Renal cortical epithelial cell (primary cell): ENCODE measurements around the gene CD3E. TPM values are rescaled to one million over a fixed set of nuclear protein-coding genes. Genes with fewer than 3 reads are reported as not detected.
A peak's percentile ranks its signal among the peaks of the same experiment; 100 is the strongest.

Experiments
- DNase-seq: peaks from one replicate; pipeline ENCODE4 v3.0.0-alpha.2; 2011; ENCODE audit warnings: low read depth
- total RNA-seq: library from RNA; depleted of rRNA; stranded (reverse); fragments of >200 nt; gene quantifications from 2 replicates; pipeline ENCODE4 v1.2.3, GENCODE V29; 2014

Gene CD3E
- not detected in 2 replicates for total RNA-seq

DNA sequence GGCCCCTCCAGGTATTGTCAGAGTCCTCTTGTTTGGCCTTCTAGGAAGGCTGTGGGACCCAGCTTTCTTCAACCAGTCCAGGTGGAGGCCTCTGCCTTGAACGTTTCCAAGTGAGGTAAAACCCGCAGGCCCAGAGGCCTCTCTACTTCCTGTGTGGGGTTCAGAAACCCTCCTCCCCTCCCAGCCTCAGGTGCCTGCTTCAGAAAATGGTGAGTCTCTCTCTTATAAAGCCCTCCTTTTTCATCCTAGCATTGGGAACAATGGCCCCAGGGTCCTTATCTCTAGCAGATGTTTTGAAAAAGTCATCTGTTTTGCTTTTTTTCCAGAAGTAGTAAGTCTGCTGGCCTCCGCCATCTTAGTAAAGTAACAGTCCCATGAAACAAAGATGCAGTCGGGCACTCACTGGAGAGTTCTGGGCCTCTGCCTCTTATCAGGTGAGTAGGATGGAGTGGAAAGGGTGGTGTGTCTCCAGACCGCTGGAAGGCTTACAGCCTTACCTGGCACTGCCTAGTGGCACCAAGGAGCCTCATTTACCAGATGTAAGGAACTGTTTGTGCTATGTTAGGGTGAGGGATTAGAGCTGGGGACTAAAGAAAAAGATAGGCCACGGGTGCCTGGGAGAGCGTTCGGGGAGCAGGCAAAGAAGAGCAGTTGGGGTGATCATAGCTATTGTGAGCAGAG lies at the start of gene CD3E:
TSS of gene CD3E (plus strand) at position 163 of the 681 bp plus-strand sequence. CDS start at position 386, 223 bp downstream.
- DNase-seq: no peak

DNA sequence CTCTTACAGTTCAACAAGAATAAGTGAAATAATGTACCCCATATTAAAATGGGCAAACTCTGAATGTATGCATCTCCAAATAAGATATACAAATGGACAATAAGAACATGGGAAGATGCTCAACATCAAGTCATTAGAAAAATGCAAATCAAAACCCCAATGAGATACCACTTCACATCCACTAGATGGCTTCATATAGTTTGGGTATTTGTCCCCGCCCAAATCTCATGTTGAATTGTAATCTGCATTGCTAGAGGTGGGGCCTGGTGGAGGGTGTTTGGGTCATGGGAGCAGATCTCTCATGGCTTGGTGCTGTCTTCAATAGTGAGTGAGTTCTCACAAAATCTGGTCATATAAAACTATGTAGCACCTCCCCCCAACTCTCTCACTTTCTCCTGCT lies 46.1 kb upstream of the CD3E start:
- no peak for DNase-seq

DNA sequence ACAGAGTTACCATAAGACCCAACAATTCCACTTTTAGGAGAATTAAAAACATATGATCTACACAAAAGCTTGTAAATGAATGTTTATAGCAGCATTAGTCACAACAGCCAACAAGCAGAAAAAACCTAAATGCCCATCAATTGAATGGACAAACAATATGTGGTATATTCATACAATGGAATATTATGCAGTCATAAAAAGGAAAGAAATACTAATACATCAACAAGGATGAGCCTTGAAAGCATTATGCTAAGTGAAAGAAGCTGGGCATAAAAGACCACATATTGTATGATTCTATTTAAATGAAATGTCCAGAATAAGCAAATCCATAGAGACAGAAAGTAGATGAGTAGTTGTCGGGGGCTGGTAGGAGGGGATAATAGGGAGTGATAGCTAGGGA lies 45.4 kb upstream of the CD3E start:
- DNase-seq: no peak

GRCh38 chr11:118260353-118260752 lies 44.2 kb upstream of the CD3E start:
- no peak for DNase-seq

DNA sequence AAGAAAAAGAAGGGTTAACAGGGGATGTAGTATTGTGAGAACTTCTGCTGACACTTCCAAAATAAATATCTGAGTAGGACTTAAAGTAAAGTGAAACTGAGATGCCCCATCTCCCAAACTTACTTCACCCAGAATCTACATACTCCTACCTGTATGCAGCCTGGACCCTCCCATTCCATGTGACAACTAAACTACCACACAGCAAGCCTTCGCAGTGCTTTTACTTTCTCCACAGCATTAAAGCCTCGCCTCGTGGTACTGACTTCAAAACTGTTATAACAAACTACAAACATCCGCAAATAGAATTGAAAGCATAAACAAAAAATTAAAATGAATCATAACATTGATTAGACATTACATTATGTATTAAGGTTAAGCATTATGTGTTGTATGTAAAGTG lies 41.4 kb upstream of the CD3E start:
- no peak for DNase-seq

- peak; percentile 66 for DNase-seq
Measured at GRCh38 chr11:118263695-118264568, 40.6 kb upstream of the CD3E start, which contains the start of gene MPZL2. Gene MPZL2, minus strand, starts transcription at chr11:118264297. Its CDS starts 144 bp downstream, at chr11:118264153.

DNA sequence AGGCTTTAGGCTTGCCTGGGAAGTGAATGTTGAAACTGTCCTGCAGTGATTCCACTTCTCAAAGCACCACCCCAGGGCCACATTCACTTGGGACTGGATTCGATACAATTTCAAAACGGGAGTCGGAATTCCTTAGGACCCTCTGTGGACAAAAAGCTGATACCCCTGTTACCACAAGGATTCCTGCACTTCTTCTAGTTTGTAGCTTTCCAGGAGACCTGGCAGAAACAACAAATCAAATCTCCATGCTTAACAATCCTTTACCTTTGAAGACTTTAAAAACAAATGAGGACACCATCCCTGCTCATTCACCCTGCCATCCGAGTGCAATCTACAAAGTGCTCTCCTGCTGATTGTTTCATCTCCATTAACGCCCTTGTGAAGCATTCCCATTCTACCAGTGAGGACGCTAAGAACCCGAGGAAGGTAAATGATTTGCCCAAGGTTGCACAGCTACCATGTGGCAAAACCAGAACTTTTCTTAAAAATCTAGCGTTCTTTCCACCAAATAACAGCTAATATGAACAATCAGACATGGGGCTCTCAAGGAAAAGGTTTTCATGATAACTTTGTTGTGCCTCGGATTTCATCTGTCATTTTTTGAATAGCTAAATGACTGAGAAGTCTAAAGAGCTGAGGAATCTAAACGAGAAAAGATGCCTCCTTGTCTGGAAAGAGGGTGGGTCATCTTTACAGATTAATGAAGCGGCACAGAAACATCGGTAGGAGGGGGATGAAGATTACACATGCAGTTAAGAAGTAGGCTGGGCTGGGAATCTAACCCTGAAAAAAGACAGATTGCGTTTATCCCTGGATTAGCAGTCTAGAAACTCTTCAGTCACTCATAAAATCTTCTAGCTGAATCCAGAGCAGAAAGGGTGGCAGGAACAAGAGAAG lies 39.7 kb upstream of the CD3E start:
- DNase-seq: peak; percentile 67

GRCh38 chr11:118265954-118266353 lies 38.6 kb upstream of the CD3E start:
- DNase-seq: peak; percentile 65

DNA sequence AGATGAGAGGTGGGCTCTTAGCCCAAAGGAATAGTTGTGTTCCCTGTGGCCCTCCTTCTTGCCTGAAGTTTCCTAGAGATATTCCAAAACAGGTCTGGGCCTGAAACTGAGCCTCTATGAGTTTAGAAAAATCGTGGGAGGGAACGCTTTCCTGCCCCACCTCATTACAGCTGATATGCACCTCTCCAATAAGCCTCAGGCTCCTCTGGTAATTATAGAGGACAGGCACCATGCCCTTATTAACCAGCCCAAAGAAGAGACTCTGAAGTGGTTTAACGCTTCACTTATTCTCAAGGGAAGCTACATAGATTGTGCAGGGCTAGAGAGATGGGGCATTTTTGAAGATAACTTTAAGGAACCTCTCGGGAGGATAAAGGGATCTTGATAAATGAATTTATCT lies 37.0 kb upstream of the CD3E start:
- no peak for DNase-seq

DNA sequence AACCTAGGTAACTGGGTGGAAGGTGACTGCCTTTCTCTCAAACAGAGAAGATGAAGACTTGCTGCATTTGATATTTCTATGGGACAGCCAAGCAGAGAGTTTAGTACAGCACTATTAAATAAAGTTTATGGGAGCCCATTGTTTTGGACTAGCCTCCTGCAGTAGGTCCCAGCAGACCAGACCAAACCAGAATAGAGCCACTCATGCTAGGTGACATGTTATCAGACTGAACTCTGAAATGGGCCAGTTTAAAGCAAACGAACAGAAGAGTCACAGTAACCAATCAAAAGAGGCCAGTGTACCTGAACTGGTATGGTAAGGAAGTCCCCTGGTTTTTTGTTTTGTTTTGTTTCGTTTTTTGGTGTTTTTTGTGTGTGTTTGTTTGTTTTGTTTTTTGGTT lies 32.5 kb upstream of the CD3E start:
- no peak for DNase-seq

GRCh38 chr11:118274186-118274585 lies 30.3 kb upstream of the CD3E start:
- DNase-seq: peak; percentile 82

- DNase-seq: peak; percentile 50
Measured at GRCh38 chr11:118275176-118275575, 29.4 kb upstream of the CD3E start.

DNA sequence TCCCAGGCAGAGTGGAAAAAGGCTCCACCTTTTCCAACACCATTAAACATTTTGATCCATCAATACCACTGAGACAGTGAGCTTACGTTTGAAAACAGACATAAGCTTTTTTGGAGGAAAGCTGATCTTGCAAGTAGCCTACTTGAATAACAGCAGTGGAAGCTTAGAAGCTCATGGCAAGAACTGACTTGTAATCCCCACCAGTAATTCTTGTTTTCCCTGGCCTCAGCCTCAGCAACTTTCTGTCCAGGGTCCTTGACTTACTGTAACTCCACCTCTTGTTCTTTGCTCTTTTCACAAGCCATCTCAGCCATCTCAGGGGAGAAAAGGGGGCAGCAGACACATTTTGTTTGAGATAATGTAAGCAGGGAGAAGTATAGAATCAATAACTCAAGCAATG lies 28.1 kb upstream of the CD3E start:
- DNase-seq: no peak

- DNase-seq: peak; percentile 82
Measured at GRCh38 chr11:118277312-118277711, 27.2 kb upstream of the CD3E start.

GRCh38 chr11:118281284-118281683 lies 23.2 kb upstream of the CD3E start:
- DNase-seq: peak; percentile 33

DNA sequence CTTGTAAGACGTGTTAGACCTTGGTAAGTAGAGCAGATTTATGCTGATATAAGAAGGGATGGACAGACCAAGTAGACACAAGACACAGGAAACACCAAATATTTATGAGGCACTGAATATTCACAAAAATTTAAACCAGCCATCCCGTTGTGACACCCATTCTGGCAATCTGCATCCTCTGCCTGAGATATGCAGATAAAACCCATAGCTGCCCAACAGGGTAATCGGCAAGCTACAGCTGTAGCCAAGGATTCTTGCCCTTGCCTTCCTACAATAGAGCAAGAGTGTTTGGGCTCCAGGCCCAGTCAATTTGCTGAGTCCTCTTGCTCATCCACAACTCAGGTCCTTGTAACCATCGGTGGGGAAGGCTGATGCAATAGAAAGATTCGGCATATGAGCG lies 21.9 kb upstream of the CD3E start:
- no peak for DNase-seq

DNA sequence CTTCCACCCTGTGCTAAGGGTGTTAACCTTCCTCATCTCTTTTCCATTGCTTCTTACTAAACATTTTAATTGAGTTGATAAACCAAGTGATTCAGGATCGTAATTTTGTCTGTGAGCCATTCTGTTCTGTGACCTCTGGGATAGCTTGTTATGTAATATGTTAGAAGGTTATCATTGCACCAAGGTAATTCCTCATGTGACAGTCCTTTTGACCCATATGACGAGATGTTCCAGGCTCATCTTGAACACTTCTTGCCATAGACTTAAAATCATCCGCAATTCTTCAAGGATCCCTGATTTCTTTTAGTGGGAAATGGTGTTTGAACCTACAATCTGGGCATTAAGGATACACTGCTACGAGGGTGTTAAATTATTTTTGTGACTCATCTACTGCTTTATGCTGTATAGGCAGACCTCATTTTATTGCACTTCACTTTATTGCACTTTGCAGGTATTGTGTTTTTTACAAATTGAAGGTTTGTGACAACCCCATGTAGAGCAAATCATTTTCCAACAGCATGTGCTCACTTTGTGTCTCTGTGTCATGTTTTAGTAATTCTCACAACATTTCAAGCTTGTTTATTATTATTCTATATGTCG lies 21.4 kb upstream of the CD3E start:
- DNase-seq: no peak

DNA sequence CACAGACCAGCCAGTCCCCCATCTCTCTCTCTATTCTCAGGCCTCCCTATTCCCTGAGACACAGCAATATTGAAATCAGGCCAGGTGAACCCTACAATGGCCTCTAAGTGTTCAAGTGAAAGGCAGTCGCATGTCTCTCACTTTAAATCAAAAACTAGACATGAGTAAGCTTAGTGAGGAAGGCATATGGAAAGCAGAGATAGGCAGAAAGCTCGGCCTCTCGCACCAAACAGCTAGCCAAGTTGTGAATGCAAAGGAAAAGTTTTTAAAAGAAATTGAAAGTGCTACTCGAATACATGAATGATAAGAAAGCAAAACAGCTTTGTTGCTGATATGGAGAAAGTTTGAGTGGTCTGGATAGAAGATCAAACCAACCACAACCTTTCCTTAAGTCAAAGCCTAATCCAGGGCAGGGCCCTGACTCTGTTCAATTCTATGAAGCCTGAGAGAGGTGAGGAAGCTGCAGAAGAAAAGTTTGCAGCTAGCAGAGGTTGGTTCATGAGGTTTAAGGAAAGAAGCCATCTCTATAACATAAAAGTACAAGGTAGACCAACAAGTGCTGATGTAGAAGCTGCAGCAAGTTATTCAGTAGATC lies 20.7 kb upstream of the CD3E start:
- no peak for DNase-seq

DNA sequence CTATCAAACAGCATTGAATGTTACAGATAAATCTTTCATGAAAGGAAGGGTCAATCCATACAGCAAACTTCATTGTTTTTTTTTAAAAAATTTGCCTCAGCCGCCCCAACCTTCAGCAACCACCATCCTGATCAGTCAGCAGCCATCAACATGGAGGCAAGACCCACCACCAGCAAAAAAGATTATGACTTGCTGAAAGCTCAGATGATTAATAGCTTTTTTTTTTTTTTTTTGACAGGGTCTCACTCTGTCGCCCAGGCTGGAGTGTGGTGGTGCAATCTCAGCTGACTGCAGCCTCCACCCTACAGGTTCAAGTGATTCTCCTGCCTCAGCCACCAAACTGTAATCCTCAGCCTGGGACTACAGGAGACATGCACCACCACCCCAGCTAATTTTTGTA lies 18.0 kb upstream of the CD3E start:
- no peak for DNase-seq

DNA sequence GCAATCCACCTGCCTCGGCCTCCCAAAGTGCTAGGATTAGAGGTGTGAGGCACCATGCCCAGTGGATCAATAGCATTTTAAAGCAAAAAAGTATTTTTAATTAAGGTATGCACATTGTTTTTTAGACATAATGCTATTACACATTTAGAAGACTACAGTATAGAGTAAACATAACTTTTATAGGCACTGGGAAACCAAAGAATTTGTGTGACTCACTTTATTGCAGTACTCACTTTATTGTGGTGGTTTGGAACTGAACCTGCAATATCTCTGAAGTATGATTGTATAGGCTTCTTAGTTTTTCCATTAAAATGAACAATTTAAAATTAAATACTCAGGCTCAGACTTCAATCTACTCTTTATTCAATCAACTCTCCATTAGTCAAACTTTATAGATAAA lies 17.5 kb upstream of the CD3E start:
- DNase-seq: peak; percentile 78

DNA sequence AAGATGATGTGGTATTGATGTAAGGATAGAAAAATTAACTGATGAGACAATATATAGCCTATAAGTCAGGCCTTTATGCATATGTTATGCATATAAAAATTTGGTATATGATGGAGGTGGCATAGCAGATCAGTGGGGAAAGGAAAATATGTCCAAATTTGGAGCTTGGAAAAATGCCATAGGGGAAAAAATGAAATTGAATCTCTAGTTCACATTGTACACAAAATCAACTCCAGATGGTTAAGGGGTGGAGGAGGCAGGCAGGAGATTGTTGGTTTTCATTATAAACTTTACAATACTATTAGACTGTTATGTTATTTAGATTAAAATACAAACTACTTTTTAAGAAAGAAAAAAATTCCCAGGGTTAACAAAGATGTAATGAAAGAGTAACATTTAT lies 15.1 kb upstream of the CD3E start:
- no peak for DNase-seq
